A549 (cell line): ENCODE results near the gene MAD1L1. TPM values are rescaled to one million over a fixed set of nuclear protein-coding genes. Genes with fewer than 3 reads are reported as not detected.

Source experiments
- ATAC-seq, 2 experiments: fragments of 200-7000 bp in 1 of 2; fragments of >200 bp in 1 of 2; cut with Nextera tagmentation in 1 of 2; cut with Tn5 transposase in 1 of 2; 3 replicates each; pipeline versions ENCODE4 v1.8.0 to v1.9.1; 2018 to 2020; ENCODE audit warnings: mild to moderate bottlenecking in 1 of 2, moderate library complexity in 1 of 2
- CTCF ChIA-PET: fragments of 300-600 bp; sonication (Branson Sonifier 250); formaldehyde crosslinking; extraction: SDS; loops from one replicate; lab custom pipeline; 2021; ENCODE audit warnings: antibody characterized with exemption, inconsistent platforms; lab: Yijun Ruan, JAX
- POLR2A ChIA-PET: fragments of 350-600 bp; formaldehyde crosslinking; extraction: SDS; loops from one replicate; lab custom pipeline; 2021; ENCODE audit warnings: antibody characterized with exemption, inconsistent platforms; lab: Yijun Ruan, JAX
- DNase-seq, 2 experiments: peaks; one replicate each; pipeline versions ENCODE4 v3.0.0 to v3.0.0-alpha.2; 2011 to 2016; ENCODE audit warnings: low read depth in 1 of 2, low spot score in 1 of 2
- FAIRE-seq: peaks from 2 replicates; lab custom pipeline; 2011; peaks lifted over from hg19 to GRCh38; lab: Jason Lieb, UNC
- H3K27ac ChIP-seq, 2 experiments: fragments of >200 bp; sonication (Bioruptor Twin); formaldehyde crosslinking; 3 replicates each; pipeline ENCODE4 v1.5.1; 2016 to 2017
- H3K4me1 ChIP-seq: fragments of >200 bp; sonication (Bioruptor Twin); formaldehyde crosslinking; 3 replicates; pipeline ENCODE4 v1.6.1; 2016
- H3K4me2 ChIP-seq: fragments of >200 bp; sonication (Bioruptor Twin); formaldehyde crosslinking; 3 replicates; pipeline ENCODE4 v1.6.1; 2016
- H3K4me3 ChIP-seq: fragments of >200 bp; sonication (Bioruptor Twin); formaldehyde crosslinking; 3 replicates; pipeline ENCODE4 v1.5.1; 2016
- H3K9me3 ChIP-seq: fragments of >200 bp; sonication (Bioruptor Twin); formaldehyde crosslinking; 3 replicates; pipeline ENCODE4 v1.6.1; 2016
- ATOH8 ChIP-seq: fragments of 250-450 bp; sonication (Bioruptor Pico); IDR thresholded peaks from 2 replicates; pipeline ENCODE4 v1.5.0; 2020; ENCODE audit warnings: low read depth, mild to moderate bottlenecking, moderate library complexity
- CBX8 ChIP-seq: fragments of 200-600 bp; sonication (generic); IDR thresholded peaks from 2 replicates; pipeline ENCODE4 v1.6.1; 2016
- EHF ChIP-seq: fragments of 250-450 bp; sonication (Bioruptor Pico); IDR thresholded peaks from 2 replicates; pipeline ENCODE4 v1.5.0; 2020; ENCODE audit warnings: mild to moderate bottlenecking
- ESRRA ChIP-seq: fragments of 150-350 bp; IDR thresholded peaks from 2 replicates; pipeline ENCODE4 v1.6.1; 2014; ENCODE audit warnings: mild to moderate bottlenecking, low read length, borderline replicate concordance
- GATA3 ChIP-seq: IDR thresholded peaks from 2 replicates; pipeline ENCODE4 v1.6.1; 2012; ENCODE audit warnings: borderline replicate concordance
- HMGXB4 ChIP-seq: fragments of 250-450 bp; sonication (Bioruptor Pico); IDR thresholded peaks from 2 replicates; pipeline ENCODE4 v1.5.0; 2021; ENCODE audit warnings: mild to moderate bottlenecking, moderate library complexity, borderline replicate concordance
- HOXB13 ChIP-seq: fragments of 250-450 bp; sonication (Bioruptor Pico); IDR thresholded peaks from 2 replicates; pipeline ENCODE4 v1.5.0; 2020; ENCODE audit warnings: low read depth, mild to moderate bottlenecking, moderate library complexity
- HOXB5 ChIP-seq: fragments of 250-450 bp; sonication (Bioruptor Pico); IDR thresholded peaks from 2 replicates; pipeline ENCODE4 v1.5.0; 2020; ENCODE audit warnings: mild to moderate bottlenecking, moderate library complexity
- KDM5A ChIP-seq: fragments of 200-600 bp; sonication (generic); IDR thresholded peaks from 2 replicates; pipeline ENCODE4 v1.6.1; 2016; ENCODE audit warnings: antibody characterized with exemption, mild to moderate bottlenecking
- MAFK ChIP-seq: fragments of 450-650 bp; IDR thresholded peaks from 2 replicates; pipeline ENCODE4 v1.6.1; 2014; ENCODE audit not compliant: partially characterized antibody
- MAX ChIP-seq: IDR thresholded peaks from 2 replicates; pipeline ENCODE4 v1.6.1; 2012
- MAZ ChIP-seq: fragments of 150-350 bp; IDR thresholded peaks from 2 replicates; pipeline ENCODE4 v1.6.1; 2014; ENCODE audit warnings: antibody characterized with exemption, low read depth, low read length, borderline replicate concordance
- MYC ChIP-seq: IDR thresholded peaks from 2 replicates; pipeline ENCODE4 v1.6.1; 2012; ENCODE audit warnings: mild to moderate bottlenecking, inconsistent platforms, low read length, improper control_type of control experiment, borderline replicate concordance
- NPAS2 ChIP-seq: fragments of 250-450 bp; sonication (Bioruptor Pico); IDR thresholded peaks from 2 replicates; pipeline ENCODE4 v1.8.0; 2022; ENCODE audit warnings: mild to moderate bottlenecking, moderate library complexity, borderline replicate concordance
- PBX3 ChIP-seq: IDR thresholded peaks from 2 replicates; pipeline ENCODE4 v1.6.1; 2012
- PHF8 ChIP-seq: fragments of 200-600 bp; sonication (generic); IDR thresholded peaks from 2 replicates; pipeline ENCODE4 v1.6.1; 2016; ENCODE audit warnings: low read depth, mild to moderate bottlenecking, antibody characterized with exemption, moderate library complexity, borderline replicate concordance
- RCOR1 ChIP-seq: fragments of 150-350 bp; IDR thresholded peaks from 2 replicates; pipeline ENCODE4 v1.6.1; 2014; ENCODE audit warnings: antibody characterized with exemption, low read length, low read depth
- REST ChIP-seq: fragments of 200-600 bp; sonication (generic); IDR thresholded peaks from 2 replicates; pipeline ENCODE4 v1.6.1; 2016; ENCODE audit warnings: antibody characterized with exemption, mild to moderate bottlenecking, moderate library complexity
- RNF2 ChIP-seq: fragments of 200-600 bp; sonication (generic); IDR thresholded peaks from 2 replicates; pipeline ENCODE4 v1.6.1; 2016; ENCODE audit warnings: low read depth, mild to moderate bottlenecking, antibody characterized with exemption, moderate library complexity, borderline replicate concordance
- ZFP36 ChIP-seq: fragments of 450-650 bp; IDR thresholded peaks from 2 replicates; pipeline ENCODE4 v1.6.1; 2014; ENCODE audit warnings: borderline replicate concordance; ENCODE audit not compliant: partially characterized antibody
- WGBS: methylation state at CpG from one replicate; pipeline ENCODE4 v1.1.6; 2017; ENCODE audit errors: missing lambda C conversion rate; 5-methylcytosine and 5-hydroxymethylcytosine counted together
- polyA plus RNA-seq, 4 experiments: library from polyadenylated mRNA; depleted of rRNA in 3 of 4; stranded (reverse); fragments of >200 nt; fragmentation: RNase III in 1 of 4; extraction: RNeasy Plus Mini Kit Qiagen cat#74134 plus additional on column Dnase treatment in 1 of 4; gene quantifications; 2 replicates in 3 of 4; 3 replicates in 1 of 4; pipeline ENCODE4 v1.2.3, GENCODE V29; 2011 to 2017

The MAD1L1 gene
- polyA plus RNA-seq, 2 of the 4 experiments (the other 2 are of a cell fraction), result 13.6 to 16.6 TPM

GRCh38 chr7:1900847-1901246 is 331.9 kb downstream of the MAD1L1 start:
- no peak for TF ChIP-seq HOXB13 (CRISPR knock-in tag)
- TF ChIP-seq CBX8, result no peak
- no peak for TF ChIP-seq HMGXB4 (CRISPR knock-in tag)
- ATAC-seq (no peak), FAIRE-seq (no peak), DNase-seq (no peak)
- Histone ChIP-seq H3K4me2 (no peak overlapping the region), H3K9me3 (no peaks in the 10 kb centered on the region), H3K27ac (no peak overlapping the region), H3K4me3 (no peak overlapping the region), H3K4me1 (no peaks in the 10 kb centered on the region)
- POLR2A ChIA-PET, result no interaction called here
- CTCF ChIA-PET, result no interaction called here
- WGBS, result 86% methylated on average over 12 of the region's 13 CpGs

- H3K4me1 ChIP-seq, result no peaks in the 10 kb centered on the region
- WGBS, result 83% methylated on average over 29 of the region's 34 CpGs
- H3K4me3 ChIP-seq, result no peak overlapping the region
- FAIRE-seq (no peak), ATAC-seq (no peak), DNase-seq (no peak)
- ChIA-PET CTCF (no interaction called here), POLR2A (no interaction called here)
- H3K9me3 ChIP-seq, result no peaks in the 10 kb centered on the region
- H3K4me2 ChIP-seq, result no peak overlapping the region
- TF ChIP-seq MAZ, result no peak
- TF ChIP-seq HOXB13 (CRISPR knock-in tag), result no peak
- no peak for TF ChIP-seq MAX
- no peak for TF ChIP-seq KDM5A
- TF ChIP-seq HMGXB4 (CRISPR knock-in tag), result no peak
- TF ChIP-seq GATA3, result no peak
- no peak for TF ChIP-seq MYC
- TF ChIP-seq RNF2, result no peak
- no peak for TF ChIP-seq RCOR1
- no peak for TF ChIP-seq REST
- TF ChIP-seq MAFK, result no peak
- no peak for TF ChIP-seq PHF8
- no peak for TF ChIP-seq PBX3
- no peak for TF ChIP-seq ESRRA
- no peak for TF ChIP-seq ZFP36
- no peak for TF ChIP-seq NPAS2 (CRISPR knock-in tag)
- no peak for TF ChIP-seq ATOH8 (CRISPR knock-in tag)
- no peak for TF ChIP-seq HOXB5 (CRISPR knock-in tag)
- no peak for TF ChIP-seq EHF (CRISPR knock-in tag)
- no peak overlapping the region for H3K27ac ChIP-seq
Measured at GRCh38 chr7:1899951-1900762, 332.6 kb downstream of the MAD1L1 start.
